Measurements from ENCODE around the gene AK5.

Gene AK5

GRCh38 chr1:77360256-77360655, 78.4 kb downstream of the AK5 start:
- no peak for TF ChIP-seq POLR2AphosphoS5 (IDR thresholded peaks at IDR 0.05; ENCODE audit: low read depth, low read length)
- no peak for TF ChIP-seq SIN3A (IDR thresholded peaks at IDR 0.05; ENCODE audit: borderline replicate concordance, insufficient read depth, low read length)
- no peak for TF ChIP-seq REST (IDR thresholded peaks at IDR 0.05; ENCODE audit: insufficient read depth in 1 of 2, low read depth in 2 of 2, low read length in 2 of 2)
- TF ChIP-seq FOXP2 (optimal IDR thresholded peaks at IDR 0.05; ENCODE audit: borderline replicate concordance, extremely low read depth, extremely low read length, insufficient read depth) = no peak
- no peak for TF ChIP-seq TAF1 (IDR thresholded peaks at IDR 0.05; ENCODE audit: borderline replicate concordance, insufficient read depth, low read length)

- TF ChIP-seq FOXP2 (optimal IDR thresholded peaks at IDR 0.05; ENCODE audit: borderline replicate concordance, extremely low read depth, extremely low read length, insufficient read depth) (no peak), TAF1 (IDR thresholded peaks at IDR 0.05; ENCODE audit: borderline replicate concordance, insufficient read depth, low read length) (no peak), POLR2AphosphoS5 (IDR thresholded peaks at IDR 0.05; ENCODE audit: low read depth, low read length) (no peak), REST (IDR thresholded peaks at IDR 0.05; ENCODE audit: insufficient read depth in 1 of 2, low read depth in 2 of 2, low read length in 2 of 2) (no peak), SIN3A (IDR thresholded peaks at IDR 0.05; ENCODE audit: borderline replicate concordance, insufficient read depth, low read length) (no peak)
These were observed 79.8 kb downstream of the AK5 start for GRCh38 chr1:77361621-77362020.

GRCh38 chr1:77370161-77370560, 88.3 kb downstream of the AK5 start:
- TF ChIP-seq TAF1 (IDR thresholded peaks at IDR 0.05; ENCODE audit: borderline replicate concordance, insufficient read depth, low read length) (no peak), REST (IDR thresholded peaks at IDR 0.05; ENCODE audit: insufficient read depth in 1 of 2, low read depth in 2 of 2, low read length in 2 of 2) (no peak), SIN3A (IDR thresholded peaks at IDR 0.05; ENCODE audit: borderline replicate concordance, insufficient read depth, low read length) (no peak), FOXP2 (optimal IDR thresholded peaks at IDR 0.05; ENCODE audit: borderline replicate concordance, extremely low read depth, extremely low read length, insufficient read depth) (no peak), POLR2AphosphoS5 (IDR thresholded peaks at IDR 0.05; ENCODE audit: low read depth, low read length) (no peak)

- no peak for TF ChIP-seq SIN3A (IDR thresholded peaks at IDR 0.05; ENCODE audit: borderline replicate concordance, insufficient read depth, low read length)
- TF ChIP-seq POLR2AphosphoS5 (IDR thresholded peaks at IDR 0.05; ENCODE audit: low read depth, low read length) = no peak
- no peak for TF ChIP-seq FOXP2 (optimal IDR thresholded peaks at IDR 0.05; ENCODE audit: borderline replicate concordance, extremely low read depth, extremely low read length, insufficient read depth)
- no peak for TF ChIP-seq TAF1 (IDR thresholded peaks at IDR 0.05; ENCODE audit: borderline replicate concordance, insufficient read depth, low read length)
- TF ChIP-seq REST (IDR thresholded peaks at IDR 0.05; ENCODE audit: insufficient read depth in 1 of 2, low read depth in 2 of 2, low read length in 2 of 2) = no peak
These were observed 88.9 kb downstream of the AK5 start for GRCh38 chr1:77370583-77371306.
